Stomach (tissue), 9 donors: ENCODE data around the gene GEMIN5. TPM values are rescaled to one million over a fixed set of nuclear protein-coding genes. Genes with fewer than 3 reads are reported as not detected.

Experiments
- DNase-seq, 2 donors: peaks; one replicate each; pipeline versions ENCODE4 v3.0.0 to v3.0.0-alpha.2; 2013 to 2019
- H3K27ac ChIP-seq, 5 donors: fragments of 200-600 bp in 4 of 5; sonication (generic) in 4 of 5; one replicate each; pipeline ENCODE4 v1.5.1; 2013 to 2019; ENCODE audit warnings: mild to moderate bottlenecking in 1 of 5, moderate library complexity in 1 of 5
- H3K27me3 ChIP-seq, 3 donors: fragments of 200-600 bp; sonication (generic); one replicate each; pipeline ENCODE4 v1.5.1; 2017 to 2019; ENCODE audit warnings: mixed run types in 1 of 3
- H3K36me3 ChIP-seq, 4 donors: fragments of 200-600 bp; sonication (generic); 1 replicate in 3 of 4; 2 replicates in 1 of 4; pipeline ENCODE4 v1.5.1; 2016 to 2019
- H3K4me1 ChIP-seq, 4 donors: fragments of 200-600 bp; sonication (generic); one replicate each; pipeline ENCODE4 v1.5.1; 2016 to 2019
- H3K4me3 ChIP-seq, 4 donors: fragments of 200-600 bp; sonication (generic) in 3 of 4; one replicate each; pipeline ENCODE4 v1.5.1; 2016 to 2019; ENCODE audit warnings: mild to moderate bottlenecking in 1 of 4
- H3K9me3 ChIP-seq, 4 donors: fragments of 200-600 bp; sonication (generic); one replicate each; pipeline ENCODE4 v1.5.1; 2016 to 2019
- CTCF ChIP-seq, 7 experiments: fragments of 450-650 bp in 4 of 7; fragments of 200-600 bp in 3 of 7; sonication (generic) in 3 of 7; IDR thresholded peaks; one replicate each; pipeline ENCODE4 v1.5.1; 2016 to 2019; ENCODE audit warnings: antibody characterized with exemption in 7 of 7, control low read depth in 2 of 7, mild to moderate bottlenecking in 1 of 7
- EP300 ChIP-seq: sonication (generic); formaldehyde crosslinking; IDR thresholded peaks from one replicate; pipeline ENCODE4 v1.6.1; 2017; ENCODE audit warnings: antibody characterized with exemption
- POLR2A ChIP-seq, 4 donors: fragments of 450-650 bp; IDR thresholded peaks; one replicate each; pipeline ENCODE4 v1.6.1; 2016; ENCODE audit warnings: antibody characterized with exemption in 4 of 4, control low read depth in 2 of 4, mild to moderate bottlenecking in 1 of 4, moderate library complexity in 1 of 4
- POLR2AphosphoS5 ChIP-seq, 3 donors: sonication (generic); formaldehyde crosslinking; IDR thresholded peaks; one replicate each; pipeline ENCODE4 v1.6.1; 2016; ENCODE audit warnings: antibody characterized with exemption in 3 of 3
- WGBS, 5 donors: extraction: QIAGEN DNeasy Blood & Tissue Kit in 3 of 5; methylation state at CpG; one replicate each; pipeline versions ENCODE4 v1.1.5 to v1.1.7; 2013 to 2018; 5-methylcytosine and 5-hydroxymethylcytosine counted together
- intact Hi-C: fragments of 100-400 bp; cut with DNase I; formaldehyde crosslinking; loops from one replicate; pipeline ENCODE4 v1.15.1; 2023; ENCODE audit warnings: low total_unique reads
- polyA plus RNA-seq, 3 donors: library from polyadenylated mRNA; stranded (reverse); fragments of 200-250 nt; gene quantifications; one replicate each; pipeline ENCODE4 v1.2.3, GENCODE V29; 2013
- total RNA-seq, 5 donors: library from RNA; depleted of rRNA; stranded (reverse); fragments of >200 nt; gene quantifications; one replicate each; pipeline versions ENCODE4 v1.1.0 to v1.2.3, GENCODE V29; 2014 to 2016
- donor health status: healthy with polysubstance abuse.
- donor health status: Bipolar disorder and iron deficiency.
- donor health status: healthy.

GEMIN5 gene
- total and polyA plus RNA-seq, 8 donors = 2.1 to 13.8 (median 4.6) TPM

- no peaks in the 10 kb centered on the region for H3K9me3 ChIP-seq
- DNase-seq = no peak
- no peak for TF ChIP-seq POLR2A (IDR thresholded peaks at IDR 0.05)
- no peak for TF ChIP-seq CTCF (IDR thresholded peaks at IDR 0.05)
- TF ChIP-seq POLR2AphosphoS5 (IDR thresholded peaks at IDR 0.05) = no peak
- TF ChIP-seq EP300 = no peak
- H3K4me1 ChIP-seq = peaks cover 0 to 41% (median 21%) of the 10 kb centered on the region in 4 donors
- H3K36me3 ChIP-seq = peaks cover 0 to 14% (median 6%) of the 10 kb centered on the region in 4 donors
- 64 to 75% (median 70%) methylated on average over 6 of the region's 6 CpGs for WGBS, 5 donors
- H3K27me3 ChIP-seq = no peaks in the 10 kb centered on the region
- H3K27ac ChIP-seq = no peak overlapping the region
- H3K4me3 ChIP-seq = no peak overlapping the region
- intact Hi-C loops = no loop called here
Measured at GRCh38 chr5:154842689-154843530, 95.1 kb downstream of the GEMIN5 start.

GRCh38 chr5:154841273-154841661 is 96.7 kb downstream of the GEMIN5 start:
- Histone ChIP-seq H3K4me1 (peaks cover 0 to 44% (median 23%) of the 10 kb centered on the region in 4 donors), H3K36me3 (peaks cover 0 to 27% (median 14%) of the 10 kb centered on the region in 4 donors), H3K27ac (no peak overlapping the region), H3K4me3 (no peak overlapping the region), H3K9me3 (no peaks in the 10 kb centered on the region), H3K27me3 (no peaks in the 10 kb centered on the region)
- DNase-seq = no peak
- TF ChIP-seq EP300 (no peak), POLR2AphosphoS5 (IDR thresholded peaks at IDR 0.05) (no peak), POLR2A (IDR thresholded peaks at IDR 0.05) (no peak), CTCF (IDR thresholded peaks at IDR 0.05) (no peak)
- intact Hi-C loops = no loop called here

- H3K27ac ChIP-seq = no peak overlapping the region
Measured at GRCh38 chr5:154840435-154841272, 97.4 kb downstream of the GEMIN5 start.

More at GRCh38 chr5:154840435-154841272, 97.4 kb downstream of the GEMIN5 start:
- intact Hi-C loops = no loop called here
- H3K4me1 ChIP-seq = peaks cover under 1 to 40% (median 24%) of the 10 kb centered on the region in 4 donors
- H3K36me3 ChIP-seq = peaks cover 0 to 27% (median 14%) of the 10 kb centered on the region in 4 donors
- no peak overlapping the region for H3K4me3 ChIP-seq
- no peaks in the 10 kb centered on the region for H3K9me3 ChIP-seq
- TF ChIP-seq CTCF (IDR thresholded peaks at IDR 0.05) (no peak), EP300 (no peak), POLR2AphosphoS5 (IDR thresholded peaks at IDR 0.05) (no peak), POLR2A (IDR thresholded peaks at IDR 0.05) (no peak)
- no peak for DNase-seq
- H3K27me3 ChIP-seq = no peaks in the 10 kb centered on the region
- WGBS, 5 donors = 78 to 85% (median 83%) methylated on average over 6 of the region's 6 CpGs

Other genes starting within 250 kb of the GEMIN5 start
- gene LARP1, start 182.8 kb downstream of the GEMIN5 start, total RNA-seq = 100 to 1,000 TPM in 4 of 5 donors, 10 to 100 TPM in 1; 54.5 to 211 (median 180) TPM
- 10 to 100 TPM; 15.0 to 19.4 (median 19.2) TPM for gene LARP1, start 182.8 kb downstream of the GEMIN5 start, polyA plus RNA-seq
- 100 to 1,000 TPM in 1 of 5 donors, 10 to 100 TPM in 4; 16.5 to 160 (median 24.5) TPM for gene FAXDC2, start 87.6 kb downstream of the GEMIN5 start, total RNA-seq
- 10 to 100 TPM in 2 of 3 donors, 1 to 10 TPM in 1; 4.9 to 13.5 (median 10.7) TPM for gene FAXDC2, start 87.6 kb downstream of the GEMIN5 start, polyA plus RNA-seq
- 10 to 100 TPM; 28.4 to 81.5 (median 59.4) TPM for gene CNOT8, start 79.6 kb downstream of the GEMIN5 start, total RNA-seq
- gene CNOT8, start 79.6 kb downstream of the GEMIN5 start, polyA plus RNA-seq = 10 to 100 TPM; 25.4 to 43.7 (median 32.9) TPM
- 10 to 100 TPM in 1 of 5 donors, 1 to 10 TPM in 3, not detected in 1; 1.3 to 10.1 (median 6.1) TPM for gene MRPL22, start 2.9 kb upstream of the GEMIN5 start, total RNA-seq
- 10 to 100 TPM; 47.5 to 63.4 (median 48.0) TPM for gene MRPL22, start 2.9 kb upstream of the GEMIN5 start, polyA plus RNA-seq
- under 1 TPM in 1 of 5 donors, not detected in 4; 0.18 TPM for gene KIF4B, start 75.5 kb upstream of the GEMIN5 start, total RNA-seq
- gene KIF4B, start 75.5 kb upstream of the GEMIN5 start, polyA plus RNA-seq = not detected